Measurements from ENCODE around the gene MANSC1. TPM values are rescaled to one million over a fixed set of nuclear protein-coding genes. Genes with fewer than 3 reads are reported as not detected.

Gene MANSC1
- total RNA-seq, 2 donors from 2014 or later, result 6.6 to 12.1 TPM

- no peaks in the 10 kb centered on the region for H3K36me3 ChIP-seq (ENCODE audit: control insufficient read depth, insufficient read depth, low read length)
- no peak overlapping the region for H3K4me3 Mint-ChIP-seq
- H3K27ac Mint-ChIP-seq, result peak overlapping the region; percentile 9
- H3K9me3 ChIP-seq (ENCODE audit: control insufficient read depth, low read length), result no peaks in the 10 kb centered on the region
- no peak overlapping the region for H3K27ac ChIP-seq (ENCODE audit: low read depth, low read length)
- DNase-seq, result peak; percentile 89
- H3K36me3 Mint-ChIP-seq (ENCODE audit: low read depth), result no peaks in the 10 kb centered on the region
- H3K9me3 Mint-ChIP-seq, result no peaks in the 10 kb centered on the region
- H3K27me3 Mint-ChIP-seq (ENCODE audit: insufficient read depth), result no peaks in the 10 kb centered on the region
- H3K4me1 ChIP-seq (ENCODE audit: control insufficient read depth, insufficient read depth, low read length), result no peaks in the 10 kb centered on the region
- peaks cover 21% of the 10 kb centered on the region for H3K4me1 Mint-ChIP-seq
- H3K4me3 ChIP-seq (ENCODE audit: low read length), result no peak overlapping the region
- H3K27me3 ChIP-seq (ENCODE audit: control insufficient read depth, insufficient read depth, low read length, poor library complexity, severe bottlenecking), result no peaks in the 10 kb centered on the region
- H3K9ac ChIP-seq (ENCODE audit: extremely low read depth, low read length, poor library complexity, severe bottlenecking), result no peak overlapping the region
- TF ChIP-seq CTCF (conservative IDR thresholded peaks at IDR 0.05), result no peak
- 74 to 77% methylated on average over 7 of the region's 7 CpGs for WGBS, 2 experiments (ENCODE audit: insufficient coverage in 1 of 2, insufficient read length in 1 of 2)
Measured at GRCh38 chr12:12331244-12331771, 18.7 kb downstream of the MANSC1 start.

- H3K27ac ChIP-seq (ENCODE audit: low read depth, low read length), result no peak overlapping the region
- Mint-ChIP-seq H3K27ac (no peak overlapping the region), H3K36me3 (ENCODE audit: low read depth) (no peaks in the 10 kb centered on the region)
Measured at GRCh38 chr12:12327802-12328201, 22.2 kb downstream of the MANSC1 start.

GRCh38 chr12:12326262-12326661 lies 23.8 kb downstream of the MANSC1 start:
- no peaks in the 10 kb centered on the region for H3K27me3 Mint-ChIP-seq (ENCODE audit: insufficient read depth)
- TF ChIP-seq CTCF (conservative IDR thresholded peaks at IDR 0.05), result no peak

More at GRCh38 chr12:12327802-12328201, 22.2 kb downstream of the MANSC1 start:
- H3K4me3 ChIP-seq (ENCODE audit: low read length), result no peak overlapping the region
- no peaks in the 10 kb centered on the region for H3K27me3 Mint-ChIP-seq (ENCODE audit: insufficient read depth)
- H3K4me3 Mint-ChIP-seq, result no peak overlapping the region
- no peak overlapping the region for H3K9ac ChIP-seq (ENCODE audit: extremely low read depth, low read length, poor library complexity, severe bottlenecking)
- H3K9me3 ChIP-seq (ENCODE audit: control insufficient read depth, low read length), result no peaks in the 10 kb centered on the region
- peaks cover 15% of the 10 kb centered on the region for H3K4me1 Mint-ChIP-seq
- peak; percentile 99 for TF ChIP-seq CTCF (conservative IDR thresholded peaks at IDR 0.05)
- H3K9me3 Mint-ChIP-seq, result no peaks in the 10 kb centered on the region
- DNase-seq, result no peak
- H3K27me3 ChIP-seq (ENCODE audit: control insufficient read depth, insufficient read depth, low read length, poor library complexity, severe bottlenecking), result no peaks in the 10 kb centered on the region
- WGBS, 2 experiments (ENCODE audit: insufficient coverage in 1 of 2, insufficient read length in 1 of 2), result 0% methylated on average over 1 of the region's 1 CpG; no CpG with 5 or more reads in 1 of the 2 experiments
- H3K4me1 ChIP-seq (ENCODE audit: control insufficient read depth, insufficient read depth, low read length), result no peaks in the 10 kb centered on the region
- no peaks in the 10 kb centered on the region for H3K36me3 ChIP-seq (ENCODE audit: control insufficient read depth, insufficient read depth, low read length)

More at GRCh38 chr12:12326262-12326661, 23.8 kb downstream of the MANSC1 start:
- Histone ChIP-seq H3K9ac (ENCODE audit: extremely low read depth, low read length, poor library complexity, severe bottlenecking) (no peak overlapping the region), H3K27ac (ENCODE audit: low read depth, low read length) (no peak overlapping the region), H3K27me3 (ENCODE audit: control insufficient read depth, insufficient read depth, low read length, poor library complexity, severe bottlenecking) (no peaks in the 10 kb centered on the region), H3K4me1 (ENCODE audit: control insufficient read depth, insufficient read depth, low read length) (no peaks in the 10 kb centered on the region), H3K4me3 (ENCODE audit: low read length) (no peak overlapping the region), H3K9me3 (ENCODE audit: control insufficient read depth, low read length) (no peaks in the 10 kb centered on the region), H3K36me3 (ENCODE audit: control insufficient read depth, insufficient read depth, low read length) (no peaks in the 10 kb centered on the region)
- WGBS, 2 experiments (ENCODE audit: insufficient coverage in 1 of 2, insufficient read length in 1 of 2), result 89 to 99% methylated on average over 1 to 3 of the region's 3 CpGs
- H3K4me1 Mint-ChIP-seq, result peaks cover 6% of the 10 kb centered on the region
- no peak overlapping the region for H3K27ac Mint-ChIP-seq
- no peak overlapping the region for H3K4me3 Mint-ChIP-seq
- no peaks in the 10 kb centered on the region for H3K36me3 Mint-ChIP-seq (ENCODE audit: low read depth)
- peaks cover 6% of the 10 kb centered on the region for H3K9me3 Mint-ChIP-seq
- DNase-seq, result no peak

All from endodermal cell (in vitro differentiated cells).